Large intestine (tissue), 12 donors: Measurements from ENCODE around the gene FCGR1A. TPM values are rescaled to one million over a fixed set of nuclear protein-coding genes. Genes with fewer than 3 reads are reported as not detected.
A peak's percentile ranks its signal among the peaks of the same experiment; 100 is the strongest.
"Not testable (repeated sequence)": the region's sequence is repeated elsewhere in the genome, so short reads cannot be mapped to it uniquely, and the experiment has no call there.

ENCODE experiments used
- DNase-seq, 2 donors: peaks; one replicate each; pipeline versions ENCODE4 v3.0.0 to v3.0.0-alpha.2; 2013
- H3K27ac ChIP-seq: one replicate; pipeline ENCODE4 v1.5.1; 2013; ENCODE audit warnings: low read length
- H3K27me3 ChIP-seq: 2 replicates; pipeline ENCODE4 v1.6.1; 2013; ENCODE audit warnings: low read length; ENCODE audit not compliant: control insufficient read depth, insufficient read depth
- H3K36me3 ChIP-seq: 2 replicates; pipeline ENCODE4 v1.6.1; 2013; ENCODE audit warnings: low read length; ENCODE audit not compliant: control insufficient read depth, insufficient read depth
- H3K4me1 ChIP-seq: one replicate; pipeline ENCODE4 v1.6.1; 2013; ENCODE audit warnings: low read length; ENCODE audit not compliant: control insufficient read depth, insufficient read depth
- H3K4me3 ChIP-seq: one replicate; pipeline ENCODE4 v1.5.1; 2013; ENCODE audit warnings: low read length
- H3K9me3 ChIP-seq: one replicate; pipeline ENCODE4 v1.6.1; 2013; ENCODE audit warnings: mild to moderate bottlenecking, low read depth, low read length, moderate library complexity; ENCODE audit not compliant: control insufficient read depth
- WGBS: methylation state at CpG from one replicate; pipeline ENCODE4 v1.1.5; 2013; ENCODE audit warnings: low lambda C conversion rate; ENCODE audit not compliant: insufficient coverage; 5-methylcytosine and 5-hydroxymethylcytosine counted together
- long read RNA-seq, 11 donors: transcript quantifications; one replicate each; lab custom pipeline, GENCODE V29; 2026
- polyA plus RNA-seq: library from polyadenylated mRNA; unstranded; fragments of 120-200 nt; gene quantifications from one replicate; pipeline ENCODE4 v1.2.1, GENCODE V29; 2013

Gene FCGR1A
- polyA plus RNA-seq: 1.8 TPM
- long read RNA-seq, donor 1: 0 reads
- long read RNA-seq, donor 2: 0 reads
- long read RNA-seq, donor 3: 0 reads
- long read RNA-seq, donor 4: 0 reads
- long read RNA-seq, donor 5: 0 reads
- long read RNA-seq, donor 6: 0 reads
- long read RNA-seq, donor 7: 0 reads
- long read RNA-seq, donor 8: 0 reads
- long read RNA-seq, donor 9: 0 reads
- long read RNA-seq, donor 10, partial matches to known transcripts: 0 of 1 reads
- long read RNA-seq, donor 10, other reads (novel, unspliced or antisense): 0 of 1 reads
- long read RNA-seq, donor 11: 0 reads

DNA sequence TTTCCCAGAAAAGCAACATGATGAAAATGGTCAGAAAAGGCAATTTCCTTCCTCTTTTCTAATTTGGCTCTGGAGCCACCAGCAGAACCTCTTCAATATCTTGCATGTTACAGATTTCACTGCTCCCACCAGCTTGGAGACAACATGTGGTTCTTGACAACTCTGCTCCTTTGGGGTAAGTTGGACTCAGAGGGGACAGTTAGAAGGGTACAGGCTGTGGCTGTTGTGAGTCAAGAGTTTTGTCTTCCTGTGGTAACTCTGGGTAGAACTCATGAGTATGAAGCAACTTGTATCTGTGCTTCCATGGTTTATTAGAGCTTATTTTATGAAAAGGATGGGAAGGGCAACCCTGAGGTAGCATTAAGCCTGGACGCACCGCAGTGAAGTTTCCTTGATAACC lies at the start of gene FCGR1A:
Gene FCGR1A (plus strand): TSS at position 95 of the 400 bp plus-strand sequence. CDS start 50 bp downstream, at position 145.
- WGBS: no CpG with 5 or more reads among the region's 2 CpGs
- H3K27ac ChIP-seq: not testable (repeated sequence)

DNA sequence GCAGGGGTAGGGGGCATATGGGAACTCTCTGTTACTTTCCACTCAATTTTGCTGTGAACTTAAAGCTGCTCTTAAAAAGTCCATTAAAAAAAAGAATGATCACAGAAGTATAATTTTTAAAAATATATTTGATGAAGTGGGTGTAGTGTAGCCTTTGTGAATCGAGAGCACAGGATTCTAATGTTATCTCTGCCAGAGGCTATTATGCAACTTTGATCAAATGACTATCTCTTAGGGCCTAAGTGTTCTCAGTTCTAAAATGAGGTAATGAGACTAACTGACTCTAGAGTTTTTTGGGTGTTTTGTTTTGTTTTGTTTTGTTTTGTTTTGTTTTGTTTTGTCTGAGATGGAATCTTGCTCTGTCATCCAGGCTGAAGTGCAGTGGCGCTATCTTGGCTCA lies 49.7 kb upstream of the FCGR1A start:
- H3K27ac ChIP-seq, H3K9me3 ChIP-seq, H3K27me3 ChIP-seq, H3K36me3 ChIP-seq, DNase-seq, H3K4me3 ChIP-seq, H3K4me1 ChIP-seq: not testable (repeated sequence)
- WGBS: no CpG with 5 or more reads among the region's 2 CpGs

More for the DNA sequence above, at the start of gene FCGR1A:
- not testable (repeated sequence) for H3K36me3 ChIP-seq, DNase-seq, H3K9me3 ChIP-seq, H3K27me3 ChIP-seq, H3K4me3 ChIP-seq, H3K4me1 ChIP-seq

DNA sequence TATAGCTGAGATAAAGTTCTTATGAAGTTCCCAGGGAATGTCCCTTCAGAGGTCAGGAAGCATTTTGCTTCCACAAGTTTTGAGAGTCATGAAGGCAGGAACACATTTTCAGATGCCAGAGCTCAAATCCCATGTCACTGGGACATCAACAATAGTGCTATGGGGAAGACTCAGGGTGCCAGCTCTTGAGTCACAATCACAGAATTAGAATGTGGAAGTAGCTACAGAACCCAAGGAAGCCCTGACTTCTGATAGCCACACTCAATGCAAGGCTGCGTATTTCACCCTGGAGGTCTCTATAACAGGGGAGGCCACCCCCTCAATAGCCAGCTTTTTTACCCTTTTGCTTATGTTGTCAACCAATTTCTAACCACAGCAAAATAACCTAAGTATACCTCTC lies 47.8 kb upstream of the FCGR1A start:
- not testable (repeated sequence) for H3K27me3 ChIP-seq, H3K9me3 ChIP-seq, H3K4me3 ChIP-seq, H3K36me3 ChIP-seq, DNase-seq, H3K4me1 ChIP-seq, H3K27ac ChIP-seq
- no CpG with 5 or more reads among the region's 1 CpG for WGBS

DNA sequence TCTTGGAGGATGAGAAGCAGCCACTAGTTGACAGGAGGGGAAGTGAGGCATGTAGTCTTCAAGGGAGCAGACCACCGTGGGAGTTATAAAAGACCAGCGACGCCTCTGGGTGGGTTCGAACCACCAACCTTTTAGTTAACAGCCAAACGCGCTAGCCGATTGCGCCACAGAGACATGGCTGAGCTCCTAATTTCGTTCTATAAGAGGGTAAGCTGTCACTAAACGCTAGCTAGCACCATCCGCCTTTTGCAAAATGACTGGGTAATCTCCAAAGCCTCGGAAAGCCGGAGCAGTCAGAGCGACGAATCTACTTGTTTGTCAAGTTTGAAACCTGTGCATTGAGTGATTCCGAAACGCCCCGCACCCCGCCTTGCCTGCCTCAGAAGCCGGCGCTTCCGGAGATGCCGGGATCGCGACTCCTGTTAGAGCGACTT lies 42.3 kb upstream of the FCGR1A start:
- DNase-seq: peak in 1 of 2 donors; percentile 14
- not testable (repeated sequence) for H3K27me3 ChIP-seq, H3K4me1 ChIP-seq, H3K36me3 ChIP-seq, H3K4me3 ChIP-seq, H3K9me3 ChIP-seq, H3K27ac ChIP-seq
- no CpG with 5 or more reads among the region's 26 CpGs for WGBS

DNA sequence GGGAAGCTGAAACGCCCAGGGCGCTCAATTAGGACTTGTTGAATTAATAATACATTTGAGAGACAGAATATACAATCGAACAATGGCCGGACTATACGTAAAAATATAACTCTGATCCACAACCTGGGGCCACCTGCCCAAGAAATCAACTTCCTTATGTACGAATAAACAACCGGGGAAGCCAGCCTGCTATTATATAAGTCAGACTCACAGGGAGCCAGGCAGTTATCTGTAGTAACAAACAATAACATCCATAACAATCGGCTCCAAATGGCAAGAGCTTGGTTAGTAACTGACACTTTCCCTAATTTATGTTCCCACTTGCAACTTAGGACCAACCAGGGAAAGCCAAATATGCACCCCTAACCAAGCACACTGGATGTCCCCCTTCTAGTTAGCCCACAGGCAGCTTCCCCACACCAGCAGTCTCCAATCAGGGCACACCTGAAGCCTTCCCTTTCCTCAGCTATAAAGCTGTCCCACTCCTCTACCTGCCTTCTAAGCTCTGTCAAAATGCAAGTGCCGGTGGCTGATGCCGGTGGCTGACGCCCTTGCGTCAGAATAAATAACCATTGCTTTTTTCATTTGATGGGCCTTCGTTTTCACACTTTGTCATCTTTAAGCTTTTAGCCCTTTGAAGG lies 41.8 kb upstream of the FCGR1A start:
- H3K27ac ChIP-seq, H3K4me3 ChIP-seq, H3K9me3 ChIP-seq, H3K27me3 ChIP-seq, DNase-seq, H3K4me1 ChIP-seq, H3K36me3 ChIP-seq: not testable (repeated sequence)
- WGBS: no CpG with 5 or more reads among the region's 13 CpGs

DNA sequence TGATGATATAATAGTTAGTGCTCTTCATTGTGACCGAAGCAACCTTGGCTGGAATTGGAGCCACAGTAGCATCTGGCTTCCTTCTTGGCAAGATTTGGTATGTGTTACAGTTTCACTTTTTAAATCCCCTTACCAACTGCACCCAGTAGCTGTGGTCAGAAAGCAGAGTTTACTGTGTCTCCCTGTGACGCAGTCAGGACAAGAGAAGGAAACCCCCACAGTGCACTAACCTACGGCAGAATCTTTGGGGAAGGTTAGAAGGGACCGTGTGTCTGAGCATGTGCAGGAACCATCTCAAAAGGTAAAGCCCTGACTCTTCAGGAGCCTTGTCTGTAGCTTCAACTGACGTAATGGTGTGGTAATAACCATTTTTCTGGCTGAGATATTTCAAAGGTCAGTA lies 40.6 kb upstream of the FCGR1A start:
- not testable (repeated sequence) for H3K27ac ChIP-seq, H3K4me1 ChIP-seq, H3K27me3 ChIP-seq, H3K4me3 ChIP-seq, H3K36me3 ChIP-seq, DNase-seq, H3K9me3 ChIP-seq
- no CpG with 5 or more reads among the region's 5 CpGs for WGBS

DNA sequence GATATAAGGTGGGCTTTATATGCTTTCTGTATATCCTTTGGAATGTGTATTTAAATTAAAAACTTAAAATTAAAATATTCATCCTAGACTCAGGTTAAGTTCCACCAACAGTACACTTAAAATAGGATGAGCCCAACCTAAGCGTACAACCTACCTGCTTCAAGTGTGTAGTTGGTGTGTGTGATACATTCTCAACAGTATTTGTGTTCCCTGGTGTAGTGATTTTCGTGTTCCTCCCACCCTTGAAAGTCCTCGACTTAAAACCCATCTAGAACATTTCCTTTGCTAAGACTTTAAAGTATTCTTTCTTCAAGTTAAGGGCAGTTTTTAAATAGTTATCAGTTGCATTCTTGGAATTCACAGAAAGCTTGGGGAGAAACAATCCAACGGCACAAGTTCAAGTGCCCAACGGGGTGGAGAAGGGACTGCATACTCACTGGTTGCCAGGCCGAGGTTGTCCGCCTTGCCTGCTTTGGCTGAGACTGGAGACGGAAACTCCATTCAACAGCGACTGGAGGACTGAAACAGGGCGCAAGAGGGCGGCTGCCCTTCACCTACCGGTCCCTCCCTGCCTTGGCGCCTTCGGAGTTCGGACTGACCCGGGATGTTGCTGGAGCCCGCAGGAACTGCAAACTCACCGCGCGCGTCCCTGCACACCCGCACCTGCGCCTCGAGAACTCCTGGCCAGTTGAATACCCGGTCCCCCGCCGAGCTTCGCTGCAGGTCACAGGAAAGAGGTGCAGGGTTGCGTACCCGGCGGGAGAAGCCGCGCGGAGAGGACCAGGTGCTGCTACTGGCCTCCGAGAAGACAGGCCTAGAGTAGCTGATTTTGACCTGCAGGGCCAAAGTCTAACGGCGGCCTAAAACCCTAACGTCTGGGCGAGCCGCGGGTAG lies 35.8 kb upstream of the FCGR1A start:
- H3K27me3 ChIP-seq, H3K4me1 ChIP-seq, H3K27ac ChIP-seq, H3K4me3 ChIP-seq, H3K9me3 ChIP-seq, H3K36me3 ChIP-seq: not testable (repeated sequence)
- no CpG with 5 or more reads among the region's 41 CpGs for WGBS
- peak in 1 of 2 donors; percentile 20 for DNase-seq

DNA sequence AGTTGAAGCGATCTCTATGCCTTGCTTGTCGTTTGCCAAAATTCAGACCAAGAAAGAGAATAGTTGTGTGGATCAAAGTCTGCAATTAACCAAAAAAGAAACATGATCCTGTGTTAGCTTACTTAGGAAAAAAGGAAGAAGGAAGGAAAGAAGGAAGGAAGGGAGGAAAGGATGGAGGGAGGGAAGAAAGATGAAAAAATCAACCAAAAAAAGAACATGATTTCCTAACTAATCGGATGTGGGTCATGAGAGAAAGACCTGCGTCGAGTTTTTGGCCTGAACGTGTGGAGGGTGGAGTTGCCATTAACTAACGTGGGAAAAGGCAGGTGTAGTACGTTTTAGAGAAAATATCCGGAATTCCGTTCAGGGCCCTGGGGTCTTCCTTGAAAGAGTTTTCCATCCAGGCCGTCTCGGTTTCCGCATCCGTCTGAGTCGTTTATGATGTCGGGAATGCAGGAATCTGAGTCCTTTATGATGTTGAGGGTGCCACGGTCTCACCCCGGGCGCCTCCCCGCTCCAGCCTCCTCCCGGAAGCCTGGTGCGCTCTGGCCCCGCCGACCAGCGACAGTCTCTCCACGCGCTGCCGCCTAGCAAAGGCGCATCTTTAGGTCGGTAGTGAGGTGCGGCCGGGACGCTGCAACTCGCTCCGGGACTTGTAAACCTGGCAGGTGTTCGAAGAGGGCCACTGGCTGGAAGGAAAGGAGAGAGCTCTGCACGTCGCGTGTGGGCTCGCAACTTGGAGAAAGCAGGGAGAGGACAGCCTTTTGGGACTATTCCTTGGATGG lies 34.9 kb upstream of the FCGR1A start:
- not testable (repeated sequence) for H3K36me3 ChIP-seq, H3K27me3 ChIP-seq, H3K4me3 ChIP-seq, DNase-seq, H3K4me1 ChIP-seq, H3K9me3 ChIP-seq, H3K27ac ChIP-seq
- WGBS: no CpG with 5 or more reads among the region's 40 CpGs

DNA sequence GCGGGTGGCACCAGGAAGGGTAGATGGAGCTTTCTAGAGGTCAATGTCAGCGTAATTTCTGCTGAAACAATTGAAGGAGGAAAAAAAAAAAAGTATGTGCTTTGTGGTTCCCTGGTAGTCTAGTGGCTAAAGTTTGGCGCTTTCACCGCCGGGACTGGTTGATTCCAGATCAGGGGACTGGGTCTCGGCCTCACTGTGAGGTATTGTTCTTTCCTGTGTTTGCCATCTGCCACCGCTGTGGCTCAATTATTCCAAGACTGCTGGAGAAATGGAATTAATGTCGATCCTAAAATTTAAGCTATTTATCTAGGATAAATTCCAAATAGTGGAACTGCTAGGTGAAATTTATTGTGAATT lies 34.4 kb upstream of the FCGR1A start:
- H3K9me3 ChIP-seq, H3K27ac ChIP-seq, H3K4me1 ChIP-seq, H3K4me3 ChIP-seq, H3K27me3 ChIP-seq, H3K36me3 ChIP-seq, DNase-seq: not testable (repeated sequence)
- WGBS: no CpG with 5 or more reads among the region's 8 CpGs

DNA sequence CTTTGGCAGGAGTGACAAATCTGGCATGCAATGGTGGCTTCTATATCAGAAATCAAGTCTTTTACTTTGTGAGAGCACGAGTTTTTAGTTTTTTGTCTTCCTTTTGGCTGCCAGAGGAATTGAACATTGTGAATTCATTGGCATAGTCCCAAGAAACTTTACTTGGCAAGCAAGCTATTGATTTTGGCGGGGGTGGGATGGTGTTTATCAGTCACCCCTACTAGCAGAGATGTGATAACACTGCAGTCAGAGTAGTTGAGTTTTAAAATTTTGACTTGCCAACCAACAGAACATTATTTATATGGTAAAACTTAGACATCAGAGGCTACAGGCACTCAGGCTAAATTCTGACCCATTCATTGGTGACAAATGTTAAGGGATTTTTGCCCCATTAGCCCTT lies 31.9 kb upstream of the FCGR1A start:
- whole genome bisulfite sequencing: no CpG with 5 or more reads among the region's 2 CpGs
- H3K27me3 ChIP-seq, DNase-seq, H3K27ac ChIP-seq, H3K4me1 ChIP-seq, H3K9me3 ChIP-seq, H3K4me3 ChIP-seq, H3K36me3 ChIP-seq: not testable (repeated sequence)
